ENCODE measurements around the gene TECTB. TPM values are rescaled to one million over a fixed set of nuclear protein-coding genes. Genes with fewer than 3 reads are reported as not detected.
A peak's percentile ranks its signal among the peaks of the same experiment; 100 is the strongest.

TECTB gene
- total RNA-seq, 1 experiment from 2014 or later: not detected

DNA sequence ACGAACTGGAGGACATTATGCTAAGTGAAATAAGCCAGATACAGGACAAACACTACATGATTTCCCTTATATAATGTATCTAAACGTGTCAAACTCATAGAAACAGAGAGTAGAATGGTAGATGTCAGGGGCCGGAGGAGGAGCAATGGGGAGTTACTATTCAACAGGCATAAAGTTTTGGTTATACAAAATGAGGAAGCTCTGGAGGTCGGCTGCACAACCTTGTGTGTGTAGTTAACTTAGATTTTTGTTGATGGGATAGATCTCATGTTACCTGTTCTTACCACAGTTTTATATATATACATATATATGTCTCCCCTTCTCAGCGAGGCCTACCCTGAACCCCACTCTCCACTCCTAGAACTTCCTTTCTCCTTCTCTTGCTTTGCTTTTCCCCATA, 22.4 kb upstream of the TECTB start:
- Mint-ChIP-seq H3K4me1 (ENCODE audit: insufficient read depth, unreplicated experiment) (peaks cover 6% of the 10 kb centered on the region), H3K4me3 (ENCODE audit: unreplicated experiment) (no peak overlapping the region), H3K36me3 (ENCODE audit: insufficient read depth, unreplicated experiment) (no peaks in the 10 kb centered on the region), H3K27me3 (ENCODE audit: insufficient read depth, unreplicated experiment) (no peaks in the 10 kb centered on the region), H3K27ac (ENCODE audit: low read depth, unreplicated experiment) (no peak overlapping the region), H3K9me3 (ENCODE audit: unreplicated experiment) (no peaks in the 10 kb centered on the region)
- no TSS peak for BruUV-seq (replicated peaks)
- TF ChIP-seq, protein P1, sequence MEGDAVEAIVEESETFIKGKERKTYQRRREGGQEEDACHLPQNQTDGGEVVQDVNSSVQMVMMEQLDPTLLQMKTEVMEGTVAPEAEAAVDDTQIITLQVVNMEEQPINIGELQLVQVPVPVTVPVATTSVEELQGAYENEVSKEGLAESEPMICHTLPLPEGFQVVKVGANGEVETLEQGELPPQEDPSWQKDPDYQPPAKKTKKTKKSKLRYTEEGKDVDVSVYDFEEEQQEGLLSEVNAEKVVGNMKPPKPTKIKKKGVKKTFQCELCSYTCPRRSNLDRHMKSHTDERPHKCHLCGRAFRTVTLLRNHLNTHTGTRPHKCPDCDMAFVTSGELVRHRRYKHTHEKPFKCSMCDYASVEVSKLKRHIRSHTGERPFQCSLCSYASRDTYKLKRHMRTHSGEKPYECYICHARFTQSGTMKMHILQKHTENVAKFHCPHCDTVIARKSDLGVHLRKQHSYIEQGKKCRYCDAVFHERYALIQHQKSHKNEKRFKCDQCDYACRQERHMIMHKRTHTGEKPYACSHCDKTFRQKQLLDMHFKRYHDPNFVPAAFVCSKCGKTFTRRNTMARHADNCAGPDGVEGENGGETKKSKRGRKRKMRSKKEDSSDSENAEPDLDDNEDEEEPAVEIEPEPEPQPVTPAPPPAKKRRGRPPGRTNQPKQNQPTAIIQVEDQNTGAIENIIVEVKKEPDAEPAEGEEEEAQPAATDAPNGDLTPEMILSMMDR (IDR thresholded peaks at IDR 0.05; ENCODE audit: unreplicated experiment): no peak
- intact Hi-C loops (cut with micrococcal nuclease): no loop called here
- CTCF ChIA-PET: no interaction called here
- no peak for DNase-seq (ENCODE audit: unreplicated experiment)
- POLR2A ChIA-PET: no interaction called here

DNA sequence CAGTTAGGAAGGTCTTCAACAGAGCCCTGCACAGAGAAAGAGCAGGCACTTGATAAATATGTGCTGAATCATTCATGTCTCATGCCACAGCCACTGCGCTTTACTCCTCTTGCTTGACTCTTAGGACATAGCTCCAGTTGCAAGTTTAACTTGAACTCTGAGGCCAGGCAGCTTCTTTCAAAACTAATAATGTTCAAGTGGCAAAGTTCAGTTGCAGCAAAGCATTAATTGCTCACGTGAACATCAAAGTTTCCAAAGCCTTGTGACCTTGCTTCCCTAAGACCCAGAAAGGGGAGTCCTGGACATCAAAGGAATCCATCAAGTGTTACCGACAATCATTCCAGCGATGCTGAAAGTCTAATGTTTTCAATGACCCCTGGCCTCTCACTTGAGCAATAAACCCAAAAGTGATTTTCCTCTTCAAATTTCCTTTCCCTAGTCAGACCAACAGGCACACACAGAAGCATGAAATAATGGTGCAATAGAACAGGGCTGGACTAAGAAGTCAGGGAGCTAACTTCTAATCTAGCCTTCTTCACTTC, 21.8 kb upstream of the TECTB start:
- H3K9me3 Mint-ChIP-seq (ENCODE audit: unreplicated experiment): no peaks in the 10 kb centered on the region
- H3K4me3 Mint-ChIP-seq (ENCODE audit: unreplicated experiment): no peak overlapping the region
- ChIA-PET POLR2A (no interaction called here), CTCF (no interaction called here)
- H3K4me1 Mint-ChIP-seq (ENCODE audit: insufficient read depth, unreplicated experiment): peaks cover 6% of the 10 kb centered on the region
- BruUV-seq (replicated peaks): no TSS peak
- H3K27ac Mint-ChIP-seq (ENCODE audit: low read depth, unreplicated experiment): no peak overlapping the region
- DNase-seq (ENCODE audit: unreplicated experiment): no peak
- no peaks in the 10 kb centered on the region for H3K36me3 Mint-ChIP-seq (ENCODE audit: insufficient read depth, unreplicated experiment)
- intact Hi-C loops (cut with micrococcal nuclease): no loop called here
- TF ChIP-seq, protein P1 (IDR thresholded peaks at IDR 0.05; ENCODE audit: unreplicated experiment): no peak
- no peaks in the 10 kb centered on the region for H3K27me3 Mint-ChIP-seq (ENCODE audit: insufficient read depth, unreplicated experiment)

DNA sequence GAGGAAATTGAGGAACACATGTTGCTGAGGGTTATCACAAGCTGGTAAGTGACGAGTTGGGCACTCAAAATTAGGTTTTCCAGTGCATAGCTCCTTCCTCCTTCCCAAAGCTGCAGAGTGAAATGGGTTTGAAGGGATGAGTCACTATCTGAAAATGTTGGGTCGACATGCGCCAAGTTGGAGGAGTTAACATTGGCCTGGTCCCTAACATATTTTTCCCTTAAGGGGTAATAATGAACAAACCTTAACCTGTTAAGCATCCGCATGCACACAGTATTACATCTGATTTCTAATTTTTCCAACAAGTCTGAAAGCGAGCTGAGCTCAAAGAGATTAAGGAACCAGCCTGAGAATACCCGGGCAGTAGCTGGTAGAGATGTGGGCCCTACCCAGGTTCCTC, 20.7 kb upstream of the TECTB start:
- no peak overlapping the region for H3K4me3 Mint-ChIP-seq (ENCODE audit: unreplicated experiment)
- H3K27me3 Mint-ChIP-seq (ENCODE audit: insufficient read depth, unreplicated experiment): no peaks in the 10 kb centered on the region
- BruUV-seq (replicated peaks): no TSS peak
- no peaks in the 10 kb centered on the region for H3K9me3 Mint-ChIP-seq (ENCODE audit: unreplicated experiment)
- ChIA-PET POLR2A (interaction anchor here (0.6 kb wide), 1 partner anchor 171 kb away, joined by 4 read pairs; no protein-coding TSS in a partner anchor), CTCF (interaction anchor here (0.6 to 0.7 kb wide), 2 partner anchors 67 to 1529 kb away, joined by 3 read pairs; no protein-coding TSS in a partner anchor)
- no peaks in the 10 kb centered on the region for H3K36me3 Mint-ChIP-seq (ENCODE audit: insufficient read depth, unreplicated experiment)
- peaks cover 6% of the 10 kb centered on the region for H3K4me1 Mint-ChIP-seq (ENCODE audit: insufficient read depth, unreplicated experiment)
- H3K27ac Mint-ChIP-seq (ENCODE audit: low read depth, unreplicated experiment): no peak overlapping the region
- intact Hi-C loops (cut with micrococcal nuclease): no loop called here
- peak; percentile 31 for DNase-seq (ENCODE audit: unreplicated experiment)
- TF ChIP-seq, protein P1 (IDR thresholded peaks at IDR 0.05; ENCODE audit: unreplicated experiment): no peak

DNA sequence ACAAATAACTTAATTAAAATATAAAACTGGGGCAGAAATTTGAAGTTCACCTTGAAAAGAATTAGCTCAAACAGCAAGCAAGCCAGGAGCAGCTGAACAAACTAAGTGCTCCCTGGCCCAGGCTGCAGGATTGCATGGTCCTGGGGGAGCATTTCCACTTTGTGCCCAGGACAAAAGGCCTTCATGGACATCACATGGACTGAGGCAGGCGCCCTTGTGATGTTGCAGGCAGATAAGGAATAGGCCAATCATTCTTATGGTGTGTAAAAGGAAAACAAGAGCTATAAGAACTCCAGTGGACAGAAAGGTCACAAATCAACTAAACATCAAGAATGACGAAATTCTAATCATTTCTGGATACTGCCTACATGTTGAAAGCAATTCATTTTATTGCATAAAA, 17.5 kb upstream of the TECTB start:
- no peaks in the 10 kb centered on the region for H3K27me3 Mint-ChIP-seq (ENCODE audit: insufficient read depth, unreplicated experiment)
- no peak for DNase-seq (ENCODE audit: unreplicated experiment)
- no peaks in the 10 kb centered on the region for H3K36me3 Mint-ChIP-seq (ENCODE audit: insufficient read depth, unreplicated experiment)
- peaks cover 8% of the 10 kb centered on the region for H3K9me3 Mint-ChIP-seq (ENCODE audit: unreplicated experiment)
- peaks cover 12% of the 10 kb centered on the region for H3K4me1 Mint-ChIP-seq (ENCODE audit: insufficient read depth, unreplicated experiment)
- TF ChIP-seq, protein P1 (IDR thresholded peaks at IDR 0.05; ENCODE audit: unreplicated experiment): no peak
- no peak overlapping the region for H3K27ac Mint-ChIP-seq (ENCODE audit: low read depth, unreplicated experiment)
- intact Hi-C loops (cut with micrococcal nuclease): no loop called here
- no peak overlapping the region for H3K4me3 Mint-ChIP-seq (ENCODE audit: unreplicated experiment)
- ChIA-PET POLR2A (interaction anchor here (1.0 to 1.2 kb wide), 2 partner anchors 9 to 81 kb away, joined by 3 to 4 read pairs; no protein-coding TSS in a partner anchor), CTCF (interaction anchor here (0.5 to 1.0 kb wide), 5 partner anchors 12 to 96 kb away, joined by 3 to 4 read pairs (median 3); no protein-coding TSS in a partner anchor)
- no TSS peak for BruUV-seq (replicated peaks)
